ENCODE measurements around the gene OR2L8.
"Not testable (repeated sequence)": the region's sequence is repeated elsewhere in the genome, so short reads cannot be mapped to it uniquely, and the experiment has no call there.

The OR2L8 gene

GRCh38 chr1:247948558-247948957 is at the start of gene OR2L8:
Gene OR2L8, plus strand, starts transcription at chr1:247948858. Its CDS starts 0 bp downstream, at chr1:247948858.
- FAIRE-seq, result no peak

GRCh38 chr1:247904122-247904521 is 44.5 kb upstream of the OR2L8 start:
- no peak for FAIRE-seq

- FAIRE-seq, result no peak
These were observed 43.5 kb upstream of the OR2L8 start for GRCh38 chr1:247905181-247905580.

GRCh38 chr1:247905910-247906503 is 42.7 kb upstream of the OR2L8 start:
- no peak for FAIRE-seq

GRCh38 chr1:247906504-247907047 is 42.1 kb upstream of the OR2L8 start:
- FAIRE-seq, result no peak

- no peak for FAIRE-seq
These were observed 39.9 kb upstream of the OR2L8 start for GRCh38 chr1:247908766-247909165.

- no peak for FAIRE-seq
These were observed 34.9 kb upstream of the OR2L8 start for GRCh38 chr1:247913786-247914185.

GRCh38 chr1:247914941-247915662 is 33.6 kb upstream of the OR2L8 start:
- no peak for FAIRE-seq

GRCh38 chr1:247919952-247920351 is 28.7 kb upstream of the OR2L8 start, which contains the start of gene OR2T8:
Gene OR2T8, plus strand, starts transcription at chr1:247920252. Its CDS starts 766 bp downstream, at chr1:247921018.
- no peak for FAIRE-seq

GRCh38 chr1:247923941-247924340 is 24.7 kb upstream of the OR2L8 start:
- FAIRE-seq, result no peak

- no peak for FAIRE-seq
These were observed 23.8 kb upstream of the OR2L8 start, which contains the start of gene OR2AJ1 for GRCh38 chr1:247924868-247925267. Gene OR2AJ1, plus strand, starts transcription at chr1:247924889. Its CDS starts 8,880 bp downstream, at chr1:247933769.

- FAIRE-seq, result no peak
These were observed 14.7 kb upstream of the OR2L8 start for GRCh38 chr1:247933989-247934388.

GRCh38 chr1:247935781-247936180 is 12.9 kb upstream of the OR2L8 start:
- no peak for FAIRE-seq

- FAIRE-seq, result no peak
These were observed 12.2 kb upstream of the OR2L8 start for GRCh38 chr1:247936415-247936814.

GRCh38 chr1:247936965-247937734 is 11.5 kb upstream of the OR2L8 start:
- FAIRE-seq, result not testable (repeated sequence)

- no peak for FAIRE-seq
These were observed 6.0 kb upstream of the OR2L8 start for GRCh38 chr1:247942624-247943023.

GRCh38 chr1:247953408-247953807 is 4.8 kb downstream of the OR2L8 start:
- no peak for FAIRE-seq

- no peak for FAIRE-seq
These were observed 13.1 kb downstream of the OR2L8 start for GRCh38 chr1:247961791-247962190.

- FAIRE-seq, result no peak
These were observed 14.4 kb downstream of the OR2L8 start for GRCh38 chr1:247962911-247963588.

- FAIRE-seq, result no peak
These were observed 16.3 kb downstream of the OR2L8 start, which contains the start of gene OR2AK2 for GRCh38 chr1:247964933-247965332. Gene OR2AK2, plus strand, starts transcription at chr1:247965233. Its CDS starts 144 bp downstream, at chr1:247965377.

GRCh38 chr1:247966532-247967204 is 18.0 kb downstream of the OR2L8 start:
- FAIRE-seq, result no peak

- FAIRE-seq, result no peak
These were observed 44.3 kb downstream of the OR2L8 start for GRCh38 chr1:247992986-247993385.

All from islet of Langerhans (tissue), 1 donor.